Type B pancreatic cell (in vitro differentiated cells): Measurements from ENCODE around the gene AMER1. TPM values are rescaled to one million over a fixed set of nuclear protein-coding genes. Genes with fewer than 3 reads are reported as not detected.
A peak's percentile ranks its signal among the peaks of the same experiment; 100 is the strongest.

Experiments
- DNase-seq: peaks from one replicate; pipeline ENCODE4 v3.0.0; 2021; ENCODE audit warnings: mixed read lengths; ENCODE audit not compliant: unreplicated experiment; ENCODE audit errors: extremely low spot score
- H3K27ac Mint-ChIP-seq: 2 replicates; pipeline ENCODE4 v1.8.0; 2021; ENCODE audit warnings: mild to moderate bottlenecking, mixed read lengths
- H3K27me3 Mint-ChIP-seq: 2 replicates; pipeline ENCODE4 v1.8.0; 2021; ENCODE audit warnings: mixed read lengths
- H3K36me3 Mint-ChIP-seq: 2 replicates; pipeline ENCODE4 v1.8.0; 2021; ENCODE audit warnings: mixed read lengths
- H3K4me1 Mint-ChIP-seq: one replicate; pipeline ENCODE4 v1.8.0; 2021; ENCODE audit warnings: mixed read lengths; ENCODE audit not compliant: unreplicated experiment
- H3K4me3 Mint-ChIP-seq: 2 replicates; pipeline ENCODE4 v1.8.0; 2021; ENCODE audit warnings: mild to moderate bottlenecking, mixed read lengths
- H3K9me3 Mint-ChIP-seq: 2 replicates; pipeline ENCODE4 v1.8.0; 2021; ENCODE audit warnings: mixed read lengths
- total RNA-seq: library from RNA; stranded (reverse); gene quantifications from 2 replicates; pipeline ENCODE4 v1.2.1, GENCODE V29; 2021; ENCODE audit warnings: low replicate concordance
- TF ChIP-seq, protein P1 (sequence below): fragments of 200-600 bp; sonication (generic); conservative IDR thresholded peaks from 2 replicates; pipeline ENCODE4 v1.5.0; 2021; ENCODE audit warnings: antibody characterized with exemption, mild to moderate bottlenecking

Gene AMER1
- total RNA-seq, 1 donor from 2014 or later, result 11.7 TPM

DNA sequence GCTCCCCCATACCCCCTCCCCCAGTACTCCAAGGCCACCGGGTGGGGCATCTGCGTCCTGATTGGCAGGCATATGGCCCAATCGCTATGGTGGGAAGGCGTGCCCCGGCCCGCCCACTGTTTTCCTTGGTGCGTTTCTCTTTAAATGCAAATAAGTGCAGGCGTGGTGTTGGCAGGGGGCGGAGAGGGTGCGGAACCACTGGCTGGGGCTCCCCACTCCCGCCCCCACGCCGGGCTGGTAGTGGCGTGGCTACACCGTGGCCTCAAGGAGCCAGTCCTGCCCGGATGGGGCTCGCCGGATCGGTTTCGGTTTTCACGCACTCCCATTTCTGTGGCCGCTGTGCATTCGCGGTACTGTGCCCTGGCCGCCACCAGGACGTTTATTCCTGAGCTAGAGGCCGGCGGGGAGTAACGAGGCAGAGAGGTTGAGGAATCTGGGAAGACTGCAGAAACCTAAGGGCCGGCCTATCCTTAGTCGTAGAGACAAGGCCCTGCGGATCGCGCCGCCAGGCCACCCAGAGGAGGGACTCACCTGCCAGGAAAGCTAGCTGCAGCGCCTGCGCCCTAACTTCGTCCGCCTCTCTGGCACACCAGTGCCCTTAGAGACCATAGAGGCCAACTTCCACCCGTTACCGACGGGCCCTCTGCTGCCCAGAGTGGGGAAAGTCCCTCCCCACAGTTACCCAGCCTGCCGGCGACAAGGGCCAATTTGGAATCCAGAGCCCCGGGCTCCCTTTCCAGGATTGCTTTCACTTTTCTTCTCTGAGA is 410 bp upstream of the AMER1 start:
- peak overlapping the region; percentile 94 for H3K27ac Mint-ChIP-seq
- H3K27me3 Mint-ChIP-seq, result no peaks in the 10 kb centered on the region
- peak; percentile 87 for DNase-seq
- peak overlapping the region; percentile 90 for H3K4me3 Mint-ChIP-seq
- H3K36me3 Mint-ChIP-seq, result no peaks in the 10 kb centered on the region
- TF ChIP-seq, protein P1, sequence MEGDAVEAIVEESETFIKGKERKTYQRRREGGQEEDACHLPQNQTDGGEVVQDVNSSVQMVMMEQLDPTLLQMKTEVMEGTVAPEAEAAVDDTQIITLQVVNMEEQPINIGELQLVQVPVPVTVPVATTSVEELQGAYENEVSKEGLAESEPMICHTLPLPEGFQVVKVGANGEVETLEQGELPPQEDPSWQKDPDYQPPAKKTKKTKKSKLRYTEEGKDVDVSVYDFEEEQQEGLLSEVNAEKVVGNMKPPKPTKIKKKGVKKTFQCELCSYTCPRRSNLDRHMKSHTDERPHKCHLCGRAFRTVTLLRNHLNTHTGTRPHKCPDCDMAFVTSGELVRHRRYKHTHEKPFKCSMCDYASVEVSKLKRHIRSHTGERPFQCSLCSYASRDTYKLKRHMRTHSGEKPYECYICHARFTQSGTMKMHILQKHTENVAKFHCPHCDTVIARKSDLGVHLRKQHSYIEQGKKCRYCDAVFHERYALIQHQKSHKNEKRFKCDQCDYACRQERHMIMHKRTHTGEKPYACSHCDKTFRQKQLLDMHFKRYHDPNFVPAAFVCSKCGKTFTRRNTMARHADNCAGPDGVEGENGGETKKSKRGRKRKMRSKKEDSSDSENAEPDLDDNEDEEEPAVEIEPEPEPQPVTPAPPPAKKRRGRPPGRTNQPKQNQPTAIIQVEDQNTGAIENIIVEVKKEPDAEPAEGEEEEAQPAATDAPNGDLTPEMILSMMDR, result peak; percentile 55
- no peaks in the 10 kb centered on the region for H3K9me3 Mint-ChIP-seq
- H3K4me1 Mint-ChIP-seq, result peaks cover 9% of the 10 kb centered on the region

DNA sequence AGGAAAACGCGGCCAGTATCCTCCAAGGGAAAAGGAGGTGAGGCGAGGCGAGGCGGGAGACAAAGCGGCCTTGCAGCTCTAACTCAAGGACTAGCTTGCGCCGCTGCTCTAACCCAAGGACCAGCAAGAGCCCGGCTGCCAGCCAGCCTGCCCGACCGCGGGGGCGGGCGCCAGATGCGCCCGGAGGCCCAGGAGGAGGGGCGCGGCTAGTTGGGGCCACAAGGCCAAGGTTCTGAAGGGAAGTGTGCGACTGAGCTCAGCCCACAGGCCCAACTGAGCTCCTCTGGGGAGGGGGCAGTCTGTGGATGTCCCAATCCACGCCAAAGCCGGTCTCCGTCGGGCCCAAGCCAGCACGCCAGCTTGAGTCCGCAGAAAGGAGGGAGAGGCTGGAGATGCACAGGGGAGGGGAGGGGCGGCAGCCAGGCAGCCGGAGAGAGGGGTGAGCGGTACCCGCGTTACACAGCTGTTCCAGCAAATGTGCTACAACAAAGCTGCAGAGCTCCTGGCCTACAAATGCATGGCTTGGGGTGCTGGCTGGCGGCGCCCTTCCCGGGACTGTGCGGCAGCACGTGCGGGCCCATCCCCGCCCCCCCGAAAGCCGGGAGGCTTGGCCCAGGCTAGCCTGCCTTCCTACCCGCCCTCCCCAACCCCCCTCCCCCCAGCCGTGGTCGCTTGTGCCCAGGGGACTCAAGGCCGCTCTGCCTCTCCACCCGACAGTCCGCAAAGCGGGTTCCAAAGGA is 637 bp downstream of the AMER1 start:
- TF ChIP-seq, protein P1, result no peak
- Mint-ChIP-seq H3K4me3 (peak overlapping the region; percentile 92), H3K27ac (peak overlapping the region; percentile 69), H3K9me3 (no peaks in the 10 kb centered on the region), H3K4me1 (peaks cover 9% of the 10 kb centered on the region), H3K27me3 (no peaks in the 10 kb centered on the region), H3K36me3 (no peaks in the 10 kb centered on the region)
- peak; percentile 72 for DNase-seq

DNA sequence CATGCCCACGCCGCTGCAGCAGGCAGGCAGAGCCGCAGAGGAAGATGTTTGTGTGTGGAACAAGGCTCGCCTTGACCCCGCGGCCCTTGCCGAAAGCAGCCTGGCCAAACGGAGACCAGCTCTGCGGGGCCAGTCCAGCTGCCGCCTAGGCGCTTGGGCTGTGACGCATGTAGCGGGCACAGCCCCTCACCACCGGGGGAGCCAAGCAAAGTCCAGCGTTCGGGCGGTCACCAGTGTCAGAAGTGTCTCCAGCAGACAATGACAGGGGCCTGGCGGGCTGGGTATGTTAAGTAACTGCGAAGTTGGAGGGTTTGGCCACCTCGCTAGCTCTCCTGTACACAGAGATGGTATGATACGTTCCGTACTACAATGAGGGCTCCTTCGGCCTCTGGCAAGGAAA is 1.3 kb downstream of the AMER1 start:
- no peaks in the 10 kb centered on the region for H3K36me3 Mint-ChIP-seq
- TF ChIP-seq, protein P1, result no peak
- peak overlapping the region; percentile 69 for H3K27ac Mint-ChIP-seq
- H3K4me1 Mint-ChIP-seq, result peaks cover 9% of the 10 kb centered on the region
- H3K4me3 Mint-ChIP-seq, result peak overlapping the region; percentile 92
- no peak for DNase-seq
- no peaks in the 10 kb centered on the region for H3K9me3 Mint-ChIP-seq
- H3K27me3 Mint-ChIP-seq, result no peaks in the 10 kb centered on the region

DNA sequence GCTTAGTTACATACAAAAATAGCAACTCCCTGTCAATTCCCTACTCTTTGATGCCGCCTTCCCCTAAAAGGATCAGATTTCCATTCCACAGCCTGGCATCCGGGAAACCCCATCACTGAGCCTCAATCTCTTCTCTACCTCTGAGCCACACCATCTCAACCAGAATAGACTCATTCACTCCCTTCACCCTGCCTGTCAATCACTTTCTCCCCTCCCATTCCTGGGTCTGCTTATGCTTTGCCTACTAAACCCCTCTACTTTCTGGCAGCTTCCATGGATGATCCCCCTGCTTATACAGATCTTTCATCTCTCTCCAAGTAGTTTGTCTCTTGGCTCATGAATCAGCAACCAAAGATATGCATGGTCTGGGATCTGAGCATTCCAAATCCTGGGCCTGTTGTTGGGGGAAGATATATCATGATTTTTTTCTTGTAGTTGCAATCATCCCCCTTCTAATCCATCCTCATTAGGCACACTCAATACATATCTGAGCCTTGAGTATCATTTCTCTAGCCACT is 2.6 kb downstream of the AMER1 start:
- DNase-seq, result no peak
- Mint-ChIP-seq H3K4me3 (peak overlapping the region; percentile 78), H3K27ac (no peak overlapping the region), H3K9me3 (no peaks in the 10 kb centered on the region), H3K4me1 (peaks cover 9% of the 10 kb centered on the region), H3K36me3 (no peaks in the 10 kb centered on the region), H3K27me3 (no peaks in the 10 kb centered on the region)
- TF ChIP-seq, protein P1, result no peak

DNA sequence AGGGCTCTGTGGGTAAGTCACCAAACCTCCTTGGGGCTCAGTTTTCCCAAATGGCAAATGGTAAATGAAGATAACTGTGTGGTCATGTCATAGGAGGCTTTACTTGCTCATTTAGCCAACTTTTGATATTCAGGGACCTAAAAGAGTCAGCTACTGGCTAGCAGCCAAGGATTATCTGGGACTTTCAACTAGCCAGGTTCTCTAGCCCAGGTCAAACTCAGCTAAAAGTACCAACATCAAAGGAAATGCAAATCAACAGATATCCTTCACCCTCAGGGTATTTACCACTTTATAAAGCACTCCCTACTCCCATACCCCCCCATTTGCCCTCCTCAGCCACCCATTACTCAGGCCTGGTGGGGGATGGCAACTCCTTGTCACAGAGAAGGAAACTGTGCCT is 7.5 kb downstream of the AMER1 start:
- TF ChIP-seq, protein P1, result no peak
- Mint-ChIP-seq H3K27ac (no peak overlapping the region), H3K4me1 (peaks cover 6% of the 10 kb centered on the region), H3K9me3 (no peaks in the 10 kb centered on the region), H3K4me3 (no peak overlapping the region), H3K27me3 (no peaks in the 10 kb centered on the region), H3K36me3 (peaks cover 3% of the 10 kb centered on the region)
- no peak for DNase-seq
